Cardiac fibroblast (primary cell): ENCODE data around the gene CREB1.

ENCODE experiments used
- DNase-seq, 2 donors: peaks; one replicate each; pipeline versions ENCODE4 v3.0.0 to v3.0.0-alpha.2; 2010; ENCODE audit warnings: low read depth in 2 of 2
- H3K4me3 ChIP-seq, 2 donors: replicated peaks in 1 of 2; 1 replicate in 1 of 2; 2 replicates in 1 of 2; pipeline ENCODE4 v1.5.1; 2011; ENCODE audit warnings: low read depth in 2 of 2, low read length in 2 of 2, mild to moderate bottlenecking in 2 of 2, moderate library complexity in 1 of 2
- CTCF ChIP-seq: IDR thresholded peaks from one replicate; pipeline ENCODE4 v1.5.1; 2011; ENCODE audit warnings: low read depth, mild to moderate bottlenecking, low read length, inconsistent platforms

Gene CREB1

GRCh38 chr2:207510148-207510547, 19.6 kb upstream of the CREB1 start:
- no peak for TF ChIP-seq CTCF
- H3K4me3 ChIP-seq = no peak overlapping the region
- DNase-seq = no peak

- H3K4me3 ChIP-seq = no peak overlapping the region
- peak; percentile 27 to 37 for DNase-seq
- TF ChIP-seq CTCF = no peak
Measured at GRCh38 chr2:207511851-207512250, 17.9 kb upstream of the CREB1 start.

GRCh38 chr2:207512356-207512755, 17.4 kb upstream of the CREB1 start:
- H3K4me3 ChIP-seq = no peak overlapping the region
- no peak for TF ChIP-seq CTCF
- no peak for DNase-seq

- no peak overlapping the region for H3K4me3 ChIP-seq
Measured at GRCh38 chr2:207513551-207514257, 16.1 kb upstream of the CREB1 start.

GRCh38 chr2:207514451-207514850, 15.3 kb upstream of the CREB1 start:
- no peak for TF ChIP-seq CTCF
- H3K4me3 ChIP-seq = no peak overlapping the region
- peak in 1 of 2 donors; percentile 31 for DNase-seq

More at GRCh38 chr2:207513551-207514257, 16.1 kb upstream of the CREB1 start:
- TF ChIP-seq CTCF = no peak
- DNase-seq = peak; percentile 92 to 97

- no peak overlapping the region for H3K4me3 ChIP-seq
- DNase-seq = peak; percentile 23 to 35
- no peak for TF ChIP-seq CTCF
Measured at GRCh38 chr2:207515671-207516070, 14.1 kb upstream of the CREB1 start.

GRCh38 chr2:207516206-207516605, 13.6 kb upstream of the CREB1 start:
- DNase-seq = peak; percentile 52 to 74

More at GRCh38 chr2:207516206-207516605, 13.6 kb upstream of the CREB1 start:
- TF ChIP-seq CTCF = no peak
- no peak overlapping the region for H3K4me3 ChIP-seq
